IMR-90 (cell line): ENCODE data around the gene C16orf90. TPM values are rescaled to one million over a fixed set of nuclear protein-coding genes. Genes with fewer than 3 reads are reported as not detected.

Experiments
- ATAC-seq: fragments of 200-7000 bp; cut with Tn5 transposase; 2 replicates; pipeline ENCODE4 v1.9.1; 2020; ENCODE audit warnings: low read depth, mild to moderate bottlenecking, moderate library complexity
- BruUV-seq: library from RNA; stranded (reverse); fragments of 400-500 nt; replicated peaks from 2 replicates; lab custom pipeline; 2021; lab: Mats Ljungman, UMichigan
- CTCF ChIA-PET: fragments of 300-600 bp; formaldehyde crosslinking; extraction: SDS; loops from one replicate; lab custom pipeline; 2021; ENCODE audit warnings: antibody characterized with exemption; lab: Yijun Ruan, JAX
- POLR2A ChIA-PET: fragments of 300-600 bp; sonication (Branson Sonifier 250); formaldehyde crosslinking; loops from one replicate; lab custom pipeline; 2022; ENCODE audit warnings: antibody characterized with exemption; ENCODE audit not compliant: unreplicated experiment; lab: Charles Lee
- DNase-seq: peaks from one replicate; pipeline ENCODE4 v3.0.0; 2013
- H2AFZ ChIP-seq: replicated peaks from 2 replicates; pipeline ENCODE3; 2013; ENCODE audit warnings: low read length, mild to moderate bottlenecking; ENCODE audit not compliant: poor library complexity
- H2AK5ac ChIP-seq: 2 replicates; pipeline ENCODE4 v1.6.1; 2013; ENCODE audit warnings: low read depth, low read length, inconsistent platforms
- H2AK9ac ChIP-seq: replicated peaks from 2 replicates; pipeline ENCODE3; 2013; ENCODE audit warnings: mild to moderate bottlenecking, low read depth, low read length, moderate library complexity; ENCODE audit not compliant: poor library complexity
- H2BK120ac ChIP-seq: 2 replicates; pipeline ENCODE4 v1.6.1; 2013; ENCODE audit warnings: low read depth, low read length, inconsistent platforms
- H2BK15ac ChIP-seq: 3 replicates; pipeline ENCODE4 v1.6.1; 2013; ENCODE audit warnings: low read depth, low read length, inconsistent platforms
- H2BK20ac ChIP-seq: 2 replicates; pipeline ENCODE4 v1.6.1; 2013; ENCODE audit warnings: low read depth, mild to moderate bottlenecking, inconsistent platforms, low read length, moderate library complexity
- H2BK5ac ChIP-seq: 2 replicates; pipeline ENCODE4 v1.6.1; 2013; ENCODE audit warnings: mild to moderate bottlenecking, low read depth, low read length, inconsistent platforms; ENCODE audit not compliant: poor library complexity, severe bottlenecking
- H3K14ac ChIP-seq: replicated peaks from 2 replicates; pipeline ENCODE4 v1.6.1; 2013; ENCODE audit warnings: low read depth, low read length, inconsistent platforms
- H3K18ac ChIP-seq: 2 replicates; pipeline ENCODE4 v1.6.1; 2013; ENCODE audit warnings: low read depth, low read length, control low read depth
- H3K23ac ChIP-seq: 2 replicates; pipeline ENCODE4 v1.6.1; 2013; ENCODE audit warnings: low read depth, low read length, inconsistent platforms
- H3K27ac ChIP-seq: 2 replicates; pipeline ENCODE4 v1.5.1; 2013; ENCODE audit warnings: mild to moderate bottlenecking, control low read depth, low read length; ENCODE audit not compliant: insufficient read depth
- H3K27me3 ChIP-seq: 2 replicates; pipeline ENCODE4 v1.6.1; 2013; ENCODE audit warnings: low read length; ENCODE audit not compliant: control insufficient read depth, insufficient read depth
- H3K36me3 ChIP-seq: 2 replicates; pipeline ENCODE4 v1.6.1; 2013; ENCODE audit warnings: low read length, mixed read lengths; ENCODE audit not compliant: control insufficient read depth, insufficient read depth
- H3K4ac ChIP-seq: 2 replicates; pipeline ENCODE4 v1.6.1; 2013; ENCODE audit warnings: low read depth, low read length, inconsistent platforms
- H3K4me1 ChIP-seq: 2 replicates; pipeline ENCODE4 v1.6.1; 2013; ENCODE audit warnings: low read length, mixed read lengths; ENCODE audit not compliant: control insufficient read depth, insufficient read depth
- H3K4me2 ChIP-seq: 2 replicates; pipeline ENCODE4 v1.6.1; 2013; ENCODE audit warnings: low read depth, mild to moderate bottlenecking, control low read depth, low read length, moderate library complexity
- H3K4me3 ChIP-seq: 2 replicates; pipeline ENCODE4 v1.5.1; 2013; ENCODE audit warnings: low read depth, mild to moderate bottlenecking, control low read depth, low read length, moderate library complexity; ENCODE audit not compliant: insufficient read depth
- H3K56ac ChIP-seq: 2 replicates; pipeline ENCODE4 v1.6.1; 2013; ENCODE audit warnings: low read length, inconsistent platforms; ENCODE audit not compliant: insufficient read depth; ENCODE audit errors: extremely low read depth
- H3K79me1 ChIP-seq, 2 experiments: 2 replicates each; pipeline ENCODE4 v1.6.1; 2013; ENCODE audit warnings: low read length in 2 of 2, inconsistent platforms in 1 of 2, low read depth in 1 of 2
- H3K9ac ChIP-seq: 2 replicates; pipeline ENCODE4 v1.6.1; 2013; ENCODE audit warnings: low read depth, low read length, control low read depth
- H3K9me1 ChIP-seq: 2 replicates; pipeline ENCODE4 v1.6.1; 2013; ENCODE audit warnings: low read length, inconsistent platforms; ENCODE audit not compliant: insufficient read depth
- H3K9me3 ChIP-seq: 2 replicates; pipeline ENCODE4 v1.6.1; 2013; ENCODE audit warnings: low read length; ENCODE audit not compliant: control insufficient read depth, insufficient read depth
- H4K20me1 ChIP-seq: 2 replicates; pipeline ENCODE4 v1.6.1; 2013; ENCODE audit warnings: low read length, inconsistent platforms; ENCODE audit not compliant: insufficient read depth
- H4K5ac ChIP-seq: 2 replicates; pipeline ENCODE4 v1.6.1; 2013; ENCODE audit warnings: mild to moderate bottlenecking, low read depth, low read length, control low read depth
- H4K8ac ChIP-seq, 2 experiments: 2 replicates each; pipeline ENCODE4 v1.6.1; 2013; ENCODE audit warnings: low read depth in 2 of 2, low read length in 2 of 2, control low read depth in 1 of 2, inconsistent platforms in 1 of 2
- H4K91ac ChIP-seq: 2 replicates; pipeline ENCODE4 v1.6.1; 2013; ENCODE audit warnings: low read depth, low read length, inconsistent platforms; ENCODE audit not compliant: insufficient read depth
- BHLHE40 ChIP-seq: fragments of 150-350 bp; IDR thresholded peaks from 2 replicates; pipeline ENCODE4 v1.6.1; 2016; ENCODE audit warnings: mild to moderate bottlenecking, low read depth, low read length
- CHD1 ChIP-seq: IDR thresholded peaks from 2 replicates; pipeline ENCODE4 v1.6.1; 2012; ENCODE audit warnings: low read depth, low read length, improper control_type of control experiment
- FOS ChIP-seq: fragments of 150-350 bp; IDR thresholded peaks from 2 replicates; pipeline ENCODE4 v1.6.1; 2016; ENCODE audit warnings: low read depth, low read length
- MAFK ChIP-seq: IDR thresholded peaks from 2 replicates; pipeline ENCODE4 v1.6.1; 2012; ENCODE audit warnings: low read depth, low read length, improper control_type of control experiment
- MAZ ChIP-seq: IDR thresholded peaks from 2 replicates; pipeline ENCODE4 v1.6.1; 2012; ENCODE audit warnings: low read depth, mild to moderate bottlenecking, low read length, improper control_type of control experiment, moderate library complexity, borderline replicate concordance
- MXI1 ChIP-seq: IDR thresholded peaks from 2 replicates; pipeline ENCODE4 v1.6.1; 2012; ENCODE audit warnings: low read depth, mild to moderate bottlenecking, low read length, moderate library complexity, borderline replicate concordance
- NFE2L2 ChIP-seq: fragments of 150-350 bp; IDR thresholded peaks from 2 replicates; pipeline ENCODE4 v1.6.1; 2016; ENCODE audit warnings: low read depth, mild to moderate bottlenecking, low read length
- POLR2A ChIP-seq: IDR thresholded peaks from 2 replicates; pipeline ENCODE4 v1.6.1; 2012; ENCODE audit warnings: mild to moderate bottlenecking, low read depth, low read length
- RAD21 ChIP-seq: IDR thresholded peaks from 2 replicates; pipeline ENCODE4 v1.6.1; 2012; ENCODE audit warnings: low read length, improper control_type of control experiment
- RCOR1 ChIP-seq: IDR thresholded peaks from 2 replicates; pipeline ENCODE4 v1.6.1; 2012; ENCODE audit warnings: mild to moderate bottlenecking, low read length, improper control_type of control experiment; ENCODE audit not compliant: insufficient replicate concordance
- RFX5 ChIP-seq: IDR thresholded peaks from 2 replicates; pipeline ENCODE4 v1.8.0; 2012; ENCODE audit warnings: low read depth, mild to moderate bottlenecking, low read length, moderate library complexity
- WGBS, 2 experiments: methylation state at CpG; one replicate each; pipeline versions ENCODE4 v1.1.5 to v1.1.7; 2013; ENCODE audit warnings: missing lambda C conversion rate in 2 of 2; ENCODE audit not compliant: insufficient read length in 1 of 2; ENCODE audit errors: extremely low coverage in 2 of 2; 5-methylcytosine and 5-hydroxymethylcytosine counted together
- dilution Hi-C: fragments of 300-500 bp; cut with HindIII; formaldehyde crosslinking; loops from one replicate; pipeline ENCODE4 v1.14.3; 2018; ENCODE audit warnings: low sequenced_read_pairs; ENCODE audit not compliant: unreplicated experiment
- in situ Hi-C: fragments of 300-500 bp; cut with MboI; formaldehyde crosslinking; loops from 3 replicates; pipeline ENCODE4 v1.14.3; 2019; ENCODE audit warnings: low sequenced_read_pairs, inconsistent platforms, mixed read lengths
- intact Hi-C: fragments of 100-400 bp; cut with micrococcal nuclease; formaldehyde crosslinking; loops from 2 replicates; pipeline ENCODE4 v1.10.0; 2022
- polyA plus RNA-seq, 3 experiments: library from polyadenylated mRNA; depleted of rRNA; stranded (reverse); fragments of >200 nt; gene quantifications; 2 replicates each; pipeline ENCODE4 v1.2.3, GENCODE V29; 2012; ENCODE audit warnings: low replicate concordance in 1 of 3
- total RNA-seq: library from RNA; depleted of rRNA; stranded (reverse); fragments of >200 nt; gene quantifications from 2 replicates; pipeline ENCODE4 v1.2.3, GENCODE V29; 2012
- TF ChIP-seq, protein P1 (sequence below): conservative IDR thresholded peaks from 2 replicates; pipeline ENCODE4 v1.5.1; 2012; ENCODE audit warnings: mild to moderate bottlenecking, low read depth, low read length, improper control_type of control experiment
- TF ChIP-seq, protein P2 (sequence below): fragments of 150-350 bp; IDR thresholded peaks from 2 replicates; pipeline ENCODE4 v1.6.1; 2016; ENCODE audit warnings: low read depth, mild to moderate bottlenecking, low read length, moderate library complexity, borderline replicate concordance
- TF ChIP-seq, protein P3 (sequence below): fragments of 150-350 bp; IDR thresholded peaks from 2 replicates; pipeline ENCODE4 v1.6.1; 2017; ENCODE audit warnings: mild to moderate bottlenecking, antibody characterized with exemption, low read length, low read depth

The C16orf90 gene
- total and polyA plus RNA-seq, 2 of the 4 experiments (the other 2 are of a cell fraction), result not detected

- Histone ChIP-seq H2AK9ac (no peak overlapping the region), H2AK5ac (no peak overlapping the region), H4K5ac (no peak overlapping the region), H3K9ac (no peak overlapping the region), H3K4me3 (no peak overlapping the region), H3K4ac (no peak overlapping the region), H2AFZ (no peak overlapping the region), H3K9me3 (no peaks in the 10 kb centered on the region), H3K27ac (no peak overlapping the region), H2BK120ac (no peak overlapping the region), H3K56ac (no peak overlapping the region), H4K91ac (no peak overlapping the region), H3K4me1 (peaks cover 6% of the 10 kb centered on the region), H2BK15ac (no peak overlapping the region), H3K4me2 (no peak overlapping the region), H3K23ac (no peak overlapping the region), H3K14ac (no peak overlapping the region), H3K36me3 (no peaks in the 10 kb centered on the region), H4K20me1 (peaks cover 12% of the 10 kb centered on the region), H3K9me1 (peaks cover 7% of the 10 kb centered on the region), H3K79me1 (peaks cover 7 to 25% of the 10 kb centered on the region in 2 experiments), H2BK5ac (no peak overlapping the region), H3K27me3 (no peaks in the 10 kb centered on the region), H3K18ac (no peak overlapping the region), H4K8ac (no peak overlapping the region), H2BK20ac (no peak overlapping the region)
- BruUV-seq, result no TSS peak
- POLR2A ChIA-PET, result no interaction called here
- intact Hi-C loops (no loop called here), in situ Hi-C loops (no loop called here), dilution Hi-C loops (no loop called here)
- DNase-seq (no peak), ATAC-seq (no peak)
- WGBS, 2 experiments, result 91% methylated on average over 6 of the region's 10 CpGs; no CpG with 5 or more reads in 1 of the 2 experiments
- TF ChIP-seq POLR2A, result no peak
- TF ChIP-seq FOS, result no peak
- TF ChIP-seq, protein P1, sequence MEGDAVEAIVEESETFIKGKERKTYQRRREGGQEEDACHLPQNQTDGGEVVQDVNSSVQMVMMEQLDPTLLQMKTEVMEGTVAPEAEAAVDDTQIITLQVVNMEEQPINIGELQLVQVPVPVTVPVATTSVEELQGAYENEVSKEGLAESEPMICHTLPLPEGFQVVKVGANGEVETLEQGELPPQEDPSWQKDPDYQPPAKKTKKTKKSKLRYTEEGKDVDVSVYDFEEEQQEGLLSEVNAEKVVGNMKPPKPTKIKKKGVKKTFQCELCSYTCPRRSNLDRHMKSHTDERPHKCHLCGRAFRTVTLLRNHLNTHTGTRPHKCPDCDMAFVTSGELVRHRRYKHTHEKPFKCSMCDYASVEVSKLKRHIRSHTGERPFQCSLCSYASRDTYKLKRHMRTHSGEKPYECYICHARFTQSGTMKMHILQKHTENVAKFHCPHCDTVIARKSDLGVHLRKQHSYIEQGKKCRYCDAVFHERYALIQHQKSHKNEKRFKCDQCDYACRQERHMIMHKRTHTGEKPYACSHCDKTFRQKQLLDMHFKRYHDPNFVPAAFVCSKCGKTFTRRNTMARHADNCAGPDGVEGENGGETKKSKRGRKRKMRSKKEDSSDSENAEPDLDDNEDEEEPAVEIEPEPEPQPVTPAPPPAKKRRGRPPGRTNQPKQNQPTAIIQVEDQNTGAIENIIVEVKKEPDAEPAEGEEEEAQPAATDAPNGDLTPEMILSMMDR, result no peak
- no peak for TF ChIP-seq RAD21
- TF ChIP-seq MAZ, result no peak
- no peak for TF ChIP-seq MXI1
- no peak for TF ChIP-seq RCOR1
- TF ChIP-seq BHLHE40, result no peak
- TF ChIP-seq, protein P2, sequence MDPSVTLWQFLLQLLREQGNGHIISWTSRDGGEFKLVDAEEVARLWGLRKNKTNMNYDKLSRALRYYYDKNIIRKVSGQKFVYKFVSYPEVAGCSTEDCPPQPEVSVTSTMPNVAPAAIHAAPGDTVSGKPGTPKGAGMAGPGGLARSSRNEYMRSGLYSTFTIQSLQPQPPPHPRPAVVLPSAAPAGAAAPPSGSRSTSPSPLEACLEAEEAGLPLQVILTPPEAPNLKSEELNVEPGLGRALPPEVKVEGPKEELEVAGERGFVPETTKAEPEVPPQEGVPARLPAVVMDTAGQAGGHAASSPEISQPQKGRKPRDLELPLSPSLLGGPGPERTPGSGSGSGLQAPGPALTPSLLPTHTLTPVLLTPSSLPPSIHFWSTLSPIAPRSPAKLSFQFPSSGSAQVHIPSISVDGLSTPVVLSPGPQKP, result no peak
- TF ChIP-seq, protein P3, sequence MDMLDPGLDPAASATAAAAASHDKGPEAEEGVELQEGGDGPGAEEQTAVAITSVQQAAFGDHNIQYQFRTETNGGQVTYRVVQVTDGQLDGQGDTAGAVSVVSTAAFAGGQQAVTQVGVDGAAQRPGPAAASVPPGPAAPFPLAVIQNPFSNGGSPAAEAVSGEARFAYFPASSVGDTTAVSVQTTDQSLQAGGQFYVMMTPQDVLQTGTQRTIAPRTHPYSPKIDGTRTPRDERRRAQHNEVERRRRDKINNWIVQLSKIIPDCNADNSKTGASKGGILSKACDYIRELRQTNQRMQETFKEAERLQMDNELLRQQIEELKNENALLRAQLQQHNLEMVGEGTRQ, result no peak
- TF ChIP-seq MAFK, result no peak
- TF ChIP-seq CHD1, result no peak
- TF ChIP-seq RFX5, result no peak
- no peak for TF ChIP-seq NFE2L2
- CTCF ChIA-PET, result interaction anchor here (0.9 kb wide), 1 partner anchor 10 kb away, joined by 3 read pairs; no protein-coding TSS in a partner anchor
Measured at GRCh38 chr16:3454631-3455147, 40.6 kb downstream of the C16orf90 start.
